22Rv1 (cell line): ENCODE data around the gene SIPA1L2.

Experiments used
- CTCF ChIP-seq: fragments of 450-650 bp; IDR thresholded peaks from 2 replicates; pipeline ENCODE4 v1.5.1; 2017; ENCODE audit warnings: mild to moderate bottlenecking
- ZFX ChIP-seq: fragments of 450-650 bp; IDR thresholded peaks from 2 replicates; pipeline ENCODE4 v1.6.1; 2017; ENCODE audit warnings: antibody characterized with exemption, borderline replicate concordance

DNA sequence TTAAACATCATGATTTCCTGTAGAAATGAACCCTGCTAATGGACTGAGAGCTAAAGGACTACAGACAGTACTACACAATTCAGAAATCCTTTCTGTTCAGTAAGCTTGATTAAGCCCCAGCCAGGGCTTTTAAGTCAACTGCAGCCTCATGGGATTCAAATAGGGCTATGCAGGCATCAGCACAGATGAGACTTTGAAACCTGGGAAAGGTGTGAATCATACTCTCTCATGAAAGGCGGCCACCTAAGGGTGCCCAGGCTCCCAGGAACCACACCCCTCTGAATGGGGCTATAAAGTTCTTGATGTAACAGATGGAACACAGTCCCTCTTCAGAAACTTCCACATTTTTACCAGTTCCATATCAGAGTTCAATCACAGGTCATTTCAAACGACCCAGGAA, 7.6 kb downstream of the SIPA1L2 start:
- TF ChIP-seq CTCF (no peak), ZFX (no peak)
